ENCODE measurements around the gene COQ9. TPM values are rescaled to one million over a fixed set of nuclear protein-coding genes. Genes with fewer than 3 reads are reported as not detected.
A peak's percentile ranks its signal among the peaks of the same experiment; 100 is the strongest.
"Not testable (repeated sequence)": the region's sequence is repeated elsewhere in the genome, so short reads cannot be mapped to it uniquely, and the experiment has no call there.

Gene COQ9
- total RNA-seq, 1 experiment from 2014 or later: 114 TPM

GRCh38 chr16:57479205-57479975 is 32.1 kb downstream of the COQ9 start:
- DNase-seq (ENCODE audit: low read depth): peak; percentile 27

GRCh38 chr16:57479976-57480753 is 32.9 kb downstream of the COQ9 start:
- DNase-seq (ENCODE audit: low read depth): peak; percentile 40
- in situ Hi-C loops (cut with HindIII; ENCODE audit: low pct_unique_long_range_greater_than_20kb, low sequenced_read_pairs): no loop called here

More at GRCh38 chr16:57479205-57479975, 32.1 kb downstream of the COQ9 start:
- in situ Hi-C loops (cut with HindIII; ENCODE audit: low pct_unique_long_range_greater_than_20kb, low sequenced_read_pairs): no loop called here

GRCh38 chr16:57480754-57481230 is 33.5 kb downstream of the COQ9 start:
- DNase-seq (ENCODE audit: low read depth): no peak

GRCh38 chr16:57481421-57481820 is 34.1 kb downstream of the COQ9 start:
- no peak for DNase-seq (ENCODE audit: low read depth)
- in situ Hi-C loops (cut with HindIII; ENCODE audit: low pct_unique_long_range_greater_than_20kb, low sequenced_read_pairs): no loop called here

More at GRCh38 chr16:57480754-57481230, 33.5 kb downstream of the COQ9 start:
- in situ Hi-C loops (cut with HindIII; ENCODE audit: low pct_unique_long_range_greater_than_20kb, low sequenced_read_pairs): no loop called here

- DNase-seq (ENCODE audit: low read depth): no peak
- in situ Hi-C loops (cut with HindIII; ENCODE audit: low pct_unique_long_range_greater_than_20kb, low sequenced_read_pairs): no loop called here
These were observed 35.7 kb downstream of the COQ9 start for GRCh38 chr16:57482845-57483545.

GRCh38 chr16:57483725-57484514 is 36.6 kb downstream of the COQ9 start:
- DNase-seq (ENCODE audit: low read depth): no peak
- in situ Hi-C loops (cut with HindIII; ENCODE audit: low pct_unique_long_range_greater_than_20kb, low sequenced_read_pairs): no loop called here

- DNase-seq (ENCODE audit: low read depth): no peak
- in situ Hi-C loops (cut with HindIII; ENCODE audit: low pct_unique_long_range_greater_than_20kb, low sequenced_read_pairs): no loop called here
These were observed 37.3 kb downstream of the COQ9 start for GRCh38 chr16:57484515-57485005.

GRCh38 chr16:57485091-57485915 is 38.0 kb downstream of the COQ9 start:
- in situ Hi-C loops (cut with HindIII; ENCODE audit: low pct_unique_long_range_greater_than_20kb, low sequenced_read_pairs): no loop called here
- no peak for DNase-seq (ENCODE audit: low read depth)

- no peak for DNase-seq (ENCODE audit: low read depth)
- in situ Hi-C loops (cut with HindIII; ENCODE audit: low pct_unique_long_range_greater_than_20kb, low sequenced_read_pairs): no loop called here
These were observed 38.9 kb downstream of the COQ9 start, which contains the start of gene DOK4 for GRCh38 chr16:57485916-57486857. DOK4 (minus strand) TSS chr16:57486493; CDS start chr16:57479507, 6,986 bp downstream.

GRCh38 chr16:57486858-57487834 is 39.9 kb downstream of the COQ9 start:
- in situ Hi-C loops (cut with HindIII; ENCODE audit: low pct_unique_long_range_greater_than_20kb, low sequenced_read_pairs): no loop called here
- DNase-seq (ENCODE audit: low read depth): no peak

GRCh38 chr16:57489229-57489628 is 42.0 kb downstream of the COQ9 start:
- in situ Hi-C loops (cut with HindIII; ENCODE audit: low pct_unique_long_range_greater_than_20kb, low sequenced_read_pairs): no loop called here
- DNase-seq (ENCODE audit: low read depth): no peak

GRCh38 chr16:57493767-57494166 is 46.5 kb downstream of the COQ9 start:
- in situ Hi-C loops (cut with HindIII; ENCODE audit: low pct_unique_long_range_greater_than_20kb, low sequenced_read_pairs): no loop called here
- no peak for DNase-seq (ENCODE audit: low read depth)

- in situ Hi-C loops (cut with HindIII; ENCODE audit: low pct_unique_long_range_greater_than_20kb, low sequenced_read_pairs): no loop called here
- DNase-seq (ENCODE audit: low read depth): no peak
These were observed 49.8 kb downstream of the COQ9 start for GRCh38 chr16:57497121-57497520.

- no peak for DNase-seq (ENCODE audit: low read depth)
- in situ Hi-C loops (cut with HindIII; ENCODE audit: low pct_unique_long_range_greater_than_20kb, low sequenced_read_pairs): no loop called here
These were observed 50.8 kb downstream of the COQ9 start for GRCh38 chr16:57498031-57498430.

- in situ Hi-C loops (cut with HindIII; ENCODE audit: low pct_unique_long_range_greater_than_20kb, low sequenced_read_pairs); DNase-seq (ENCODE audit: low read depth): not testable (repeated sequence)
These were observed 52.7 kb downstream of the COQ9 start for GRCh38 chr16:57499941-57500340.

Measured in Caki2 (cell line).